NCI-H446 (cell line): ENCODE data around the gene OSBPL2.

Experiments used
- DNase-seq, 2 experiments: peaks; one replicate each; lab custom pipeline; 2025; lab: John Stamatoyannopoulos, UW

The OSBPL2 gene

GRCh38 chr20:62285151-62285550 lies 46.8 kb downstream of the OSBPL2 start:
- no peak for DNase-seq

GRCh38 chr20:62285722-62286121 lies 47.4 kb downstream of the OSBPL2 start:
- DNase-seq, result no peak

GRCh38 chr20:62286493-62287064 lies 48.3 kb downstream of the OSBPL2 start:
- DNase-seq, result no peak

GRCh38 chr20:62287129-62287528 lies 48.8 kb downstream of the OSBPL2 start:
- no peak for DNase-seq

GRCh38 chr20:62287759-62288534 lies 49.6 kb downstream of the OSBPL2 start:
- DNase-seq, result no peak

- DNase-seq, result no peak
Observed at GRCh38 chr20:62288535-62289105, 50.3 kb downstream of the OSBPL2 start.

GRCh38 chr20:62289131-62289530 lies 50.8 kb downstream of the OSBPL2 start:
- DNase-seq, result no peak

GRCh38 chr20:62289898-62290297 lies 51.6 kb downstream of the OSBPL2 start:
- DNase-seq, result no peak

- DNase-seq, result no peak
Observed at GRCh38 chr20:62291251-62292066, 53.1 kb downstream of the OSBPL2 start.

- DNase-seq, result no peak
Observed at GRCh38 chr20:62292108-62292507, 53.8 kb downstream of the OSBPL2 start.

GRCh38 chr20:62293111-62293784 lies 54.9 kb downstream of the OSBPL2 start:
- no peak for DNase-seq

GRCh38 chr20:62293946-62294345 lies 55.6 kb downstream of the OSBPL2 start:
- DNase-seq, result no peak

- no peak for DNase-seq
Observed at GRCh38 chr20:62294516-62294915, 56.2 kb downstream of the OSBPL2 start.

- DNase-seq, result no peak
Observed at GRCh38 chr20:62296724-62297448, 58.6 kb downstream of the OSBPL2 start.

- no peak for DNase-seq
Observed at GRCh38 chr20:62297449-62298227, 59.3 kb downstream of the OSBPL2 start.

GRCh38 chr20:62298577-62299249 lies 60.4 kb downstream of the OSBPL2 start:
- DNase-seq, result no peak

- DNase-seq, result no peak
Observed at GRCh38 chr20:62299666-62300236, 61.4 kb downstream of the OSBPL2 start.

GRCh38 chr20:62300319-62300718 lies 62.0 kb downstream of the OSBPL2 start:
- no peak for DNase-seq

- no peak for DNase-seq
Observed at GRCh38 chr20:62301111-62301668, 62.9 kb downstream of the OSBPL2 start.
